Measurements from ENCODE around the gene LAIR2.
"Not testable (repeated sequence)": the region's sequence is repeated elsewhere in the genome, so short reads cannot be mapped to it uniquely, and the experiment has no call there.

The LAIR2 gene

GRCh38 chr19:54464630-54465425 is 37.8 kb upstream of the LAIR2 start:
- peak; percentile 70 for DNase-seq (ENCODE audit: low spot score)

DNA sequence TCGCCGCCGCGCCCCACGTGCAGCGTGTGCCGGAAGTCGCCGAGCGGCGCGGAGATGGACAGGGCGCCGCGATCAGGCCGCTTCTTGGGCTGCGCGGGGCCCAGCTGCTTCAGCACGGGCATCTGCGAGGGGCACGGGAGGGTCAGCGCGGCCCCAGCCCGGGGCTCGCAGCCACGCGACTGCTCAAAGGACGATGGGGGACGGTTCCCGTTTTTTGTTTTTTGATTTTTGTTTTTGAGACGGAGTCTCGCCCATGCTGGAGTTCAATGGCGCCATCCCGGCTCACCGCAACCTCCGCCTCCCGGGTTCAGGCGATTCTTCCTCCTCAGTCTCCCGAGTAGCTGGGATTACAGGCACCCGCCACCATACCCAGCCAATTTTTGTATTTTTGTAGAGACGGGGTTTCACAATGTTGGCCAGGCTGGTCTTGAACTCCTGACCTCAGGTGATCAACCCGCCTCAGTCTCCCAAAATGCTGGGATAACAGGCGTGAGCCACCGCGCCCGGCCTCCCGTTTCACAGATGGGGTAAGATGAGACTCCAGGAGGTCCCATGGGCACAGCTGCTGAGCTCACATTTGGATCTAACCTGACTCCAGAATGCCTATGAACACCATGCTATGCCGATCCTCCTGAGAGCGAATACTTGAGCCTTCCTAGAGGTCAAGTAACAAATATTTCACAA is 37.1 kb upstream of the LAIR2 start:
- DNase-seq (ENCODE audit: low spot score) = no peak

- DNase-seq (ENCODE audit: low spot score) = not testable (repeated sequence)
Measured at GRCh38 chr19:54466110-54466480, 36.5 kb upstream of the LAIR2 start.

DNA sequence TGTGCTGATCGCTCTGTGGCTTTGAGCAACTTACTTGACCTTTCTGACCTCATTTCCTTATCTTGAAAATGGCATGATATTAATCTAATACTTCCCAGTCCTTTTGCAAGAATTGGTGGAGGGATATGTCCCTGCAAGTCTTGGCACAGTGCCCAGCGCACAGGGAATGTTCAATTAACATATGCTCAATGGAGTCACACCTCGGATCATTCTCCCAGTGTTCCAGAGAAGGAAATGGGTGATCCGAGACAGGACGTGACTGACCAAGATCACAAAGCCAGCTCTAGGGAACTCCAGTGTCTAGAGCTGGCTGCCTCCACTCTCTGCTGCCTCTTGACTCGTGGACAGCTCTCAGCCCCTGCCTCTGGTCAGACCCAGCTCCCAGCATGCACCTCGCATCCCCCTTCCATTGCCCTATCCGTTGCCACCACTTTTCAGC is 33.1 kb upstream of the LAIR2 start:
- DNase-seq (ENCODE audit: low spot score) = no peak

GRCh38 chr19:54470276-54470887 is 32.2 kb upstream of the LAIR2 start:
- DNase-seq (ENCODE audit: low spot score) = no peak

DNA sequence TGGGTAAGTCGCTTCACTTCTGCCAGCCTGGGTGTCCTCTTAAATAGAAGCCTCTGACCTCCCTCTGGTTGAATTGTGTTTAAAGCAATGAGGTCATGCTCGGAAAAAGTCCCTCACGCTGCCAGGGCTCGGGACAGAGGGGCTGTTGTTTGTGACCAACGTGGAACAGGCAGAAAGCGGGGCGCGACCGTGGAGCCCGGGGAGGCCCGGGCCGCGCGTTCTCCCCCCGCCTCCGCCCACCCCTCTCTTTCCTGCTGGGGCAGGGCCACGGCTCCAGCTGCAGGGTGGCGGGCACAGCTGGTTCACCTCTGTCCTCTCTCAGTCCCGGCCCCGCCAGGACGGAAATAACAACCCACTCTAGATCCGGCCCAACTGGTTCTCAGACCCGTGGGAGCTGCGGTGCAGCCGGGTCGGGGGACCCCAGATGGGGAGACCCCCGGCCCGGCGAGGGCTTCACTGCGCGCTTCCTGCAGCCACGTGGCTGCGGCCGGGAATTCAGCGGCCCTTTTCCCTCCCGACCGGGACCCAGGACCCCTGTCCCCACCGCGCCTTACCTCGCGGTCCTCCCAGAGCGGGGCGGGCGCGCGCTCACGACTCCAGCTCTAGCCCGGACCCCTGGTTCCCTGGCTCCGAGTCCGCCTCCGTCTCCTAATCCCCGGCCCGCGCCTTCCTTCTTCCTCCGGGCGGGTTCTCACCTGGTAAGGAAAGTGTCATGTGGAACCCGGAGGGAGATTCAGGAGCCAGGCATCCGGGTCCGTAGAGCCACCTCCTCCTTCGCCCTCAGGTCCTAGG is 31.4 kb upstream of the LAIR2 start:
- no peak for DNase-seq (ENCODE audit: low spot score)

- no peak for DNase-seq (ENCODE audit: low spot score)
Measured at GRCh38 chr19:54473071-54473891, 29.4 kb upstream of the LAIR2 start, which contains the start of gene CDC42EP5. TSS of gene CDC42EP5 (minus strand) at chr19:54473296. CDS start at chr19:54465547, 7,749 bp downstream.

DNA sequence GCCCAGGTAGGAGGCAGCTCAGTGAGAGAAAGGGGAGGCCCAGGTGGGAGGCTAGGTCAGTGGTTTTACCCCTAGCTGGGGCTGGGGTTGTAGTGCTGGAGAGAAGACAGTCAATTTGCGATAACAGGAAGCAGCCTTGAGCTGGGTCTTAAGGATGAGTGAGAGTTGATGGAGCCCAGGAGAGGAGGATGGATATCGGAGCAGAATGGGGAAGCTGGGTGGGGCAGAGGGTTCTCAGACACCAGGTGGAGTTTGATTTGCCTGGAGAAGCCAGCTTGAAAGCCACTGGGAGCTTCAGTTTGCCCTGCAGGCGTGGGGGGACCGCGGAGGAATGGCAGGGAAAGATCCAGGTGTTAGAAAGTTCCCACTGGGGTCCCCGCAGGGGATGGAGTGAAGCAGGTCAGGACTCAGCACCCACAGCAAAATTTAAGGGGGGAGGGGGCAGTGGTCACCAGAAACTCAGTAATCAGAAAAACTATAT is 28.7 kb upstream of the LAIR2 start:
- no peak for DNase-seq (ENCODE audit: low spot score)

DNA sequence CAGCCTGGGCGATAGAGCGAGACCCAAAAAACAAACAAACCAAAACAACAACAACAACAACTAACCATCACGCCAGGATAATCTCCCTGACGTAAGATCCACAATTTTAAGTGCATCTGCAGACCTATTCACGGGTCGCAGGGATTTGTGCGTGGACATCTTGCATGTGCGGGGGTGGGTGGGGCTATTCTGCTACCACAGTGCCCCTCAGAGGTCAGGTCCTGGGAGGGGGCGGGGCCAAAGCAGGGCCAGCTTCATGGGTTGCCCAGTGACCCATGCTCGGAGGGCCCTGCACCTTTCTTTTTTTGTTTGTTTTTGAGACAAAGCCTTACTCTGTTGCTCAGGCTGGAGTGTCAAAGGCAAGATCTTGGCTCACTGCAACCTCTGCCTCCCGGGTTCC is 26.9 kb upstream of the LAIR2 start:
- no peak for DNase-seq (ENCODE audit: low spot score)

DNA sequence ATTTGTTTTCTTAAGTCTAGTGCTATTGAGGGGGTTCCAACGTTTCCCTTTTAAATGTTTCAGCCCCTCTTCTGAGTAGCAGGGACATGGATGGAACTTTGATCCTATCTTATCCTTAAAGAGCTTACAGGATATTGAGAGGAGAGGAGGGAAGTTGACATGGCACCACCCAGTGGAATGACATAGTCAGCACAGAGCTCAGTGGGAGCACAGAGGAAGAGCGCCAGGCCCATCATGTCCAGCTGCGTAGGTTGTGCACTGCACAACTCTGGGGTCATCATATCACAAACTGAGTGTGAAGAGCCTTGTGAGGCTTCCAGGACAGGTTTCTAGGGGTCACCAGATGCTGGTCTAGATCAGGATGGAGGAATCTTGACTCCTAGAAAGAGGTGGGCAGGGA is 25.0 kb upstream of the LAIR2 start:
- DNase-seq (ENCODE audit: low spot score) = no peak

GRCh38 chr19:54478677-54479266 is 23.9 kb upstream of the LAIR2 start:
- DNase-seq (ENCODE audit: low spot score) = peak; percentile 27

DNA sequence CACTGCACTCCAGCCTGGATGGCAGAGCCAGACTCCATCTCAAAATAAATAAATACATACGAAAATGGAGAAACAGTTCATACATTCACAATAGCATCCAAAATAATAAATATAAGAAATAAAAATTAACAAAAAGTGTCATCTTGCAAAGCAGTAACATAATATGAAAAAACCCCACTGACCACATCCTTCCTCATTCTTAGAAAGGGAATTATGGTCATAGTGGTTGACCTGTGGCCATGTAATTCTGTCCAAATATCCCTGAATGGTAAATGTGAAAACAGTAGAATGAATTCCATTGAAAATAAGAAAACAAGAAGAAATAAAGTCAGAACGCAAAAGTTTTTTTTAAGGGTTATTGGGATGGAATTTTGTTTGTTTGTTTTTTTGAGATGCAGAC is 22.6 kb upstream of the LAIR2 start:
- no peak for DNase-seq (ENCODE audit: low spot score)

GRCh38 chr19:54481326-54481930 is 21.2 kb upstream of the LAIR2 start:
- peak; percentile 37 for DNase-seq (ENCODE audit: low spot score)

GRCh38 chr19:54482889-54483288 is 19.7 kb upstream of the LAIR2 start:
- DNase-seq (ENCODE audit: low spot score) = no peak

- no peak for DNase-seq (ENCODE audit: low spot score)
Measured at GRCh38 chr19:54484451-54484850, 18.2 kb upstream of the LAIR2 start.

GRCh38 chr19:54485851-54486250 is 16.8 kb upstream of the LAIR2 start:
- DNase-seq (ENCODE audit: low spot score) = no peak

GRCh38 chr19:54489341-54489740 is 13.3 kb upstream of the LAIR2 start:
- DNase-seq (ENCODE audit: low spot score) = no peak

- DNase-seq (ENCODE audit: low spot score) = no peak
Measured at GRCh38 chr19:54489766-54490165, 12.9 kb upstream of the LAIR2 start.

GRCh38 chr19:54492568-54492967 is 10.1 kb upstream of the LAIR2 start:
- DNase-seq (ENCODE audit: low spot score) = no peak

- DNase-seq (ENCODE audit: low spot score) = not testable (repeated sequence)
Measured at GRCh38 chr19:54493056-54493455, 9.6 kb upstream of the LAIR2 start.

Data from CD4-positive, alpha-beta T cell treated with Interleukin-15 for 4 hours (primary cell).